ENCODE measurements around the gene ANXA9.

ANXA9 gene

GRCh38 chr1:151005729-151006319 lies 23.7 kb downstream of the ANXA9 start:
- no peak for DNase-seq

- peak; percentile 44 to 59 for DNase-seq
Observed at GRCh38 chr1:151006327-151007052, 24.4 kb downstream of the ANXA9 start, which contains the start of gene MINDY1. TSS of gene MINDY1 (minus strand) at chr1:151006902. CDS start at chr1:151002617, 4,285 bp downstream.

- no peak for DNase-seq
Observed at GRCh38 chr1:151007853-151008243, 25.8 kb downstream of the ANXA9 start.

GRCh38 chr1:151008244-151009205 lies 26.4 kb downstream of the ANXA9 start, which contains the start of gene PRUNE1:
TSS of gene PRUNE1 (plus strand) at chr1:151008449. CDS start at chr1:151008633, 184 bp downstream.
- peak; percentile 97 to 98 for DNase-seq

GRCh38 chr1:151009206-151009587 lies 27.1 kb downstream of the ANXA9 start:
- DNase-seq: peak in 1 of 2 experiments; percentile 16

- DNase-seq: no peak
Observed at GRCh38 chr1:151009674-151010345, 27.7 kb downstream of the ANXA9 start.

GRCh38 chr1:151010346-151010726 lies 28.2 kb downstream of the ANXA9 start:
- no peak for DNase-seq

GRCh38 chr1:151011154-151011850 lies 29.2 kb downstream of the ANXA9 start:
- DNase-seq: no peak

- no peak for DNase-seq
Observed at GRCh38 chr1:151012684-151013471, 30.8 kb downstream of the ANXA9 start.

- no peak for DNase-seq
Observed at GRCh38 chr1:151013518-151013917, 31.4 kb downstream of the ANXA9 start.

- DNase-seq: peak; percentile 87 to 88
Observed at GRCh38 chr1:151024540-151025146, 42.6 kb downstream of the ANXA9 start.

- DNase-seq: no peak
Observed at GRCh38 chr1:151026460-151026859, 44.4 kb downstream of the ANXA9 start.

GRCh38 chr1:151032164-151032563 lies 50.1 kb downstream of the ANXA9 start:
- DNase-seq: no peak

GRCh38 chr1:151035167-151035566 lies 53.1 kb downstream of the ANXA9 start:
- DNase-seq: no peak

- DNase-seq: no peak
Observed at GRCh38 chr1:151036356-151036755, 54.3 kb downstream of the ANXA9 start, which contains the start of gene BNIPL. TSS of gene BNIPL (plus strand) at chr1:151036586. CDS start at chr1:151036726, 140 bp downstream.

- no peak for DNase-seq
Observed at GRCh38 chr1:151037032-151037431, 54.9 kb downstream of the ANXA9 start.

- DNase-seq: no peak
Observed at GRCh38 chr1:151039521-151039920, 57.4 kb downstream of the ANXA9 start.

GRCh38 chr1:151043163-151043562 lies 61.1 kb downstream of the ANXA9 start:
- no peak for DNase-seq

Measured in activated CD4-positive, alpha-beta T cell treated with anti-CD3 and anti-CD28 coated beads, Interleukin-2, amount 50 U/mL, for 48 hours (primary cell).